Stimulated activated CD8-positive, alpha-beta memory T cell treated with anti-CD3 and anti-CD28 coated beads, Interleukin-15, amount 100 ng/mL, for 24 hours (primary cell): Measurements from ENCODE around the gene SH2D1B.

Source experiments
- DNase-seq: peaks from one replicate; pipeline ENCODE4 v3.0.0-alpha.2; 2020; ENCODE audit warnings: low read depth

SH2D1B gene

GRCh38 chr1:162381941-162382750, 29.8 kb downstream of the SH2D1B start:
- DNase-seq, result no peak

GRCh38 chr1:162381383-162381782, 30.6 kb downstream of the SH2D1B start, which contains the start of gene C1orf226:
Gene C1orf226 (plus strand): TSS chr1:162381728. CDS start chr1:162381902, 174 bp downstream.
- no peak for DNase-seq

GRCh38 chr1:162380061-162380846, 31.7 kb downstream of the SH2D1B start:
- DNase-seq, result no peak

GRCh38 chr1:162376691-162377090, 35.2 kb downstream of the SH2D1B start, which contains the start of gene SPATA46:
Gene SPATA46 (minus strand): TSS chr1:162376854. CDS start chr1:162376790, 64 bp downstream.
- DNase-seq, result no peak

- DNase-seq, result no peak
Observed at GRCh38 chr1:162375463-162375862, 36.5 kb downstream of the SH2D1B start.

- no peak for DNase-seq
Observed at GRCh38 chr1:162374406-162374805, 37.5 kb downstream of the SH2D1B start.

GRCh38 chr1:162373541-162374260, 38.2 kb downstream of the SH2D1B start:
- DNase-seq, result no peak

- DNase-seq, result no peak
Observed at GRCh38 chr1:162373072-162373427, 38.9 kb downstream of the SH2D1B start.

GRCh38 chr1:162372159-162373071, 39.5 kb downstream of the SH2D1B start:
- DNase-seq, result no peak

GRCh38 chr1:162371611-162372010, 40.3 kb downstream of the SH2D1B start:
- DNase-seq, result no peak

- no peak for DNase-seq
Observed at GRCh38 chr1:162370721-162371120, 41.2 kb downstream of the SH2D1B start.

- no peak for DNase-seq
Observed at GRCh38 chr1:162370161-162370560, 41.8 kb downstream of the SH2D1B start.

- DNase-seq, result no peak
Observed at GRCh38 chr1:162369571-162369970, 42.4 kb downstream of the SH2D1B start.

GRCh38 chr1:162368451-162368850, 43.5 kb downstream of the SH2D1B start:
- DNase-seq, result no peak

GRCh38 chr1:162367772-162368171, 44.2 kb downstream of the SH2D1B start:
- DNase-seq, result no peak

- DNase-seq, result no peak
Observed at GRCh38 chr1:162367073-162367472, 44.9 kb downstream of the SH2D1B start.

- no peak for DNase-seq
Observed at GRCh38 chr1:162366671-162367070, 45.3 kb downstream of the SH2D1B start.

GRCh38 chr1:162366149-162366548, 45.8 kb downstream of the SH2D1B start:
- no peak for DNase-seq

GRCh38 chr1:162365284-162366020, 46.5 kb downstream of the SH2D1B start:
- no peak for DNase-seq

- DNase-seq, result no peak
Observed at GRCh38 chr1:162364498-162364897, 47.4 kb downstream of the SH2D1B start.

GRCh38 chr1:162363823-162364222, 48.1 kb downstream of the SH2D1B start:
- DNase-seq, result no peak
